Measurements from ENCODE around the gene DISC1. TPM values are rescaled to one million over a fixed set of nuclear protein-coding genes. Genes with fewer than 3 reads are reported as not detected.

The DISC1 gene
- total RNA-seq, 1 experiment from 2014 or later, result 13.5 TPM

DNA sequence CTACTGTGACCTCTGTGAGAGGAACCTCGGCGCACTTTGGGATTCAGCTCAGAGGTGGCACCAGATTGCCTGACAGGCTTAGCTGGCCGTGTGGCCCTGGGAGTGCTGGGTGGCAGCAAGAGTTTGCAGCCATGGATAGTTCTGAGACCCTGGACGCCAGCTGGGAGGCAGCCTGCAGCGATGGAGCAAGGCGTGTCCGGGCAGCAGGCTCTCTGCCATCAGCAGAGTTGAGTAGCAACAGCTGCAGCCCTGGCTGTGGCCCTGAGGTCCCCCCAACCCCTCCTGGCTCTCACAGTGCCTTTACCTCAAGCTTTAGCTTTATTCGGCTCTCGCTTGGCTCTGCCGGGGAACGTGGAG is 67.5 kb downstream of the DISC1 start:
- Mint-ChIP-seq H3K27ac (ENCODE audit: unreplicated experiment) (no peak overlapping the region), H3K36me3 (ENCODE audit: insufficient read depth, unreplicated experiment) (no peaks in the 10 kb centered on the region), H3K4me1 (ENCODE audit: low read depth, unreplicated experiment) (no peaks in the 10 kb centered on the region), H3K4me3 (ENCODE audit: unreplicated experiment) (no peak overlapping the region), H3K27me3 (ENCODE audit: insufficient read depth, unreplicated experiment) (no peaks in the 10 kb centered on the region), H3K9me3 (ENCODE audit: unreplicated experiment) (no peaks in the 10 kb centered on the region)
- no TSS peak for BruUV-seq (replicated peaks)
- H3K27me3 ChIP-seq (replicated peaks; ENCODE audit: control insufficient read depth, insufficient read depth, low read length), result no peaks in the 10 kb centered on the region
- H3K9me3 ChIP-seq, result no peaks in the 10 kb centered on the region
- DNase-seq, result no peak
- H3K36me3 ChIP-seq (ENCODE audit: control insufficient read depth, insufficient read depth, low read length), result no peaks in the 10 kb centered on the region; the same call in 1 of the 2 replicates
- TF ChIP-seq, protein P1, sequence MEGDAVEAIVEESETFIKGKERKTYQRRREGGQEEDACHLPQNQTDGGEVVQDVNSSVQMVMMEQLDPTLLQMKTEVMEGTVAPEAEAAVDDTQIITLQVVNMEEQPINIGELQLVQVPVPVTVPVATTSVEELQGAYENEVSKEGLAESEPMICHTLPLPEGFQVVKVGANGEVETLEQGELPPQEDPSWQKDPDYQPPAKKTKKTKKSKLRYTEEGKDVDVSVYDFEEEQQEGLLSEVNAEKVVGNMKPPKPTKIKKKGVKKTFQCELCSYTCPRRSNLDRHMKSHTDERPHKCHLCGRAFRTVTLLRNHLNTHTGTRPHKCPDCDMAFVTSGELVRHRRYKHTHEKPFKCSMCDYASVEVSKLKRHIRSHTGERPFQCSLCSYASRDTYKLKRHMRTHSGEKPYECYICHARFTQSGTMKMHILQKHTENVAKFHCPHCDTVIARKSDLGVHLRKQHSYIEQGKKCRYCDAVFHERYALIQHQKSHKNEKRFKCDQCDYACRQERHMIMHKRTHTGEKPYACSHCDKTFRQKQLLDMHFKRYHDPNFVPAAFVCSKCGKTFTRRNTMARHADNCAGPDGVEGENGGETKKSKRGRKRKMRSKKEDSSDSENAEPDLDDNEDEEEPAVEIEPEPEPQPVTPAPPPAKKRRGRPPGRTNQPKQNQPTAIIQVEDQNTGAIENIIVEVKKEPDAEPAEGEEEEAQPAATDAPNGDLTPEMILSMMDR (IDR thresholded peaks at IDR 0.05; ENCODE audit: insufficient read depth in 1 of 2, low read depth in 1 of 2, low read length in 1 of 2, severe bottlenecking in 1 of 2, unreplicated experiment in 1 of 2), result no peak
- H3K4me3 ChIP-seq (ENCODE audit: low read depth, low read length), result no peak overlapping the region
- POLR2A ChIA-PET, result no interaction called here
- H3K4me1 ChIP-seq, result no peaks in the 10 kb centered on the region
- CTCF ChIA-PET, result no interaction called here
- intact Hi-C loops (cut with micrococcal nuclease; ENCODE audit: unreplicated experiment), result no loop called here

DNA sequence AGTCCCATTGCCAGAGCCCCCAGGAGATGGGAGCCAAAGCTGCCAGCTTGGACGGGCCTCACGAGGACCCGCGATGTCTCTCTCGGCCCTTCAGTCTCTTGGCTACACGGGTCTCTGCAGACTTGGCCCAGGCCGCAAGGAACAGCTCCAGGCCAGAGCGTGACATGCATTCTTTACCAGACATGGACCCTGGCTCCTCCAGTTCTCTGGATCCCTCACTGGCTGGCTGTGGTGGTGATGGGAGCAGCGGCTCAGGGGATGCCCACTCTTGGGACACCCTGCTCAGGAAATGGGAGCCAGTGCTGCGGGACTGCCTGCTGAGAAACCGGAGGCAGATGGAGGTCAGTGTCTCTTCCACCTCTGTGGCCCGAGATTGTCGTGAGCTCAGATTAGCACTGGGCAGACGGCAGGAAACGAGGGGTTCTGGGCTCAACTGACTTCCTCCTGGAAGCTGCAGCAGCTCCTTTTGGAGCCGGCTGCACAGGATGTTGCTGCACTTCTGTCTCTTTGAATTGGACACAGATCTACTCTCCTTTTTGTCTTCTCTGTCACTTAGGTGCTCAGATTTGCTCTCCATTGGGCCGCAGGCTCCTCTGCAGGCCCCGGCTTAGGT is 68.0 kb downstream of the DISC1 start:
- H3K4me3 ChIP-seq (ENCODE audit: low read depth, low read length), result no peak overlapping the region
- ChIA-PET CTCF (no interaction called here), POLR2A (no interaction called here)
- Mint-ChIP-seq H3K9me3 (ENCODE audit: unreplicated experiment) (no peaks in the 10 kb centered on the region), H3K4me1 (ENCODE audit: low read depth, unreplicated experiment) (peaks cover 4% of the 10 kb centered on the region), H3K4me3 (ENCODE audit: unreplicated experiment) (no peak overlapping the region), H3K27ac (ENCODE audit: unreplicated experiment) (no peak overlapping the region), H3K27me3 (ENCODE audit: insufficient read depth, unreplicated experiment) (no peaks in the 10 kb centered on the region), H3K36me3 (ENCODE audit: insufficient read depth, unreplicated experiment) (no peaks in the 10 kb centered on the region)
- intact Hi-C loops (cut with micrococcal nuclease; ENCODE audit: unreplicated experiment), result no loop called here
- no TSS peak for BruUV-seq (replicated peaks)
- H3K4me1 ChIP-seq, result no peaks in the 10 kb centered on the region
- no peaks in the 10 kb centered on the region for H3K9me3 ChIP-seq
- TF ChIP-seq, protein P1 (IDR thresholded peaks at IDR 0.05; ENCODE audit: insufficient read depth in 1 of 2, low read depth in 1 of 2, low read length in 1 of 2, severe bottlenecking in 1 of 2, unreplicated experiment in 1 of 2), result no peak
- no peaks in the 10 kb centered on the region; the same call in 1 of the 2 replicates for H3K36me3 ChIP-seq (ENCODE audit: control insufficient read depth, insufficient read depth, low read length)
- H3K27me3 ChIP-seq (replicated peaks; ENCODE audit: control insufficient read depth, insufficient read depth, low read length), result no peaks in the 10 kb centered on the region
- DNase-seq, result no peak

DNA sequence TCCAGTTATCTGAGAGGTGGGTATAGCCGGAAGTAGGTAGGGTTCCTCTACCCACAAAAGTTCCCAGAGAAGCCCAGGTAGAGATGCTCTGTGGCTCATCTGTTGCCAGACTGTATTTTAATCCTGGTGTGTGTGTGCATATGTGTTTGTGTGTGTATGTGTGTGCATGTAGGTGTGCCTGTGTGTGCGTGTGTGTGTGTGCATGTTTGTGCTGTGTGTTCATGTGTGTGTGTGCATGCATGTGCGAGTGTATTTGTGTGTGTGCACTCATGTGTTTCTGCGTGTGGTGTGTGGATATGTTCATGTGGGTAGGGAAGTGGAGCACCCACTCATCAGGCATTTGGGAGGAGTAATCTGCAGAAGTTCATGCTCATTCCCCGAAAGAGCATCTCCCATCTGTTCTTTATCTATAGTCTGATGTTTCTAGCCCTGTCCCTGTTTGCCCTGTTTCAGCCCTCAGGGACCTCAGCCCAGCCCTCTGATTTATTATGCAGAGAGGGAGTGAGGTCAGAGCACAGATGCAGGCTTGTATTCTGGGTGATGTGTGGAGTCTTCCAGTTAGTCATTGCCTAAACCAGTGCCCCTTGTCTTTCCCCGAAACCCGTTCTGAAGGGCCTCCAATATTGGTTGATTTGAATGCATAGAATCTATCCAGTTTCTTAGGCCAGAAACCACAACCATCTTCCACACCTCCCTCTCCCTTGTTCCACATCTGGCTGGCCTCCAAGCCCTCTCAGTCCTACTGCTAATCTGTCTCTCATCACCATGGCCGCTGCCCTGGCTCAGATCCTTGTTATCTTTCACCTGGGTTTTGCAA is 69.1 kb downstream of the DISC1 start:
- no peak overlapping the region for H3K4me3 ChIP-seq (ENCODE audit: low read depth, low read length)
- CTCF ChIA-PET, result no interaction called here
- no peaks in the 10 kb centered on the region; the same call in 1 of the 2 replicates for H3K36me3 ChIP-seq (ENCODE audit: control insufficient read depth, insufficient read depth, low read length)
- Mint-ChIP-seq H3K27ac (ENCODE audit: unreplicated experiment) (no peak overlapping the region), H3K9me3 (ENCODE audit: unreplicated experiment) (no peaks in the 10 kb centered on the region), H3K4me3 (ENCODE audit: unreplicated experiment) (no peak overlapping the region), H3K4me1 (ENCODE audit: low read depth, unreplicated experiment) (peaks cover 15% of the 10 kb centered on the region), H3K36me3 (ENCODE audit: insufficient read depth, unreplicated experiment) (peaks cover 3% of the 10 kb centered on the region), H3K27me3 (ENCODE audit: insufficient read depth, unreplicated experiment) (no peaks in the 10 kb centered on the region)
- no TSS peak for BruUV-seq (replicated peaks)
- intact Hi-C loops (cut with micrococcal nuclease; ENCODE audit: unreplicated experiment), result no loop called here
- H3K4me1 ChIP-seq, result no peaks in the 10 kb centered on the region
- no peaks in the 10 kb centered on the region for H3K27me3 ChIP-seq (replicated peaks; ENCODE audit: control insufficient read depth, insufficient read depth, low read length)
- no peaks in the 10 kb centered on the region for H3K9me3 ChIP-seq
- TF ChIP-seq, protein P1 (IDR thresholded peaks at IDR 0.05; ENCODE audit: insufficient read depth in 1 of 2, low read depth in 1 of 2, low read length in 1 of 2, severe bottlenecking in 1 of 2, unreplicated experiment in 1 of 2), result no peak
- no peak for DNase-seq
- POLR2A ChIA-PET, result no interaction called here

Data from Caco-2 (cell line).